Chondrocyte (in vitro differentiated cells): ENCODE results near the gene NHERF2. TPM values are rescaled to one million over a fixed set of nuclear protein-coding genes. Genes with fewer than 3 reads are reported as not detected.

Experiments used
- DNase-seq: peaks from one replicate; pipeline ENCODE4 v3.0.0; 2021; ENCODE audit warnings: mixed read lengths, low spot score
- H3K27ac Mint-ChIP-seq: one replicate; pipeline ENCODE4 v1.8.0; 2021; ENCODE audit warnings: mild to moderate bottlenecking, moderate library complexity, mixed read lengths; ENCODE audit not compliant: unreplicated experiment
- H3K27me3 Mint-ChIP-seq: 2 replicates; pipeline ENCODE4 v1.8.0; 2021; ENCODE audit warnings: low read depth, mixed read lengths
- H3K36me3 Mint-ChIP-seq: 2 replicates; pipeline ENCODE4 v1.8.0; 2021; ENCODE audit warnings: low read depth, mixed read lengths
- H3K4me1 Mint-ChIP-seq: 2 replicates; pipeline ENCODE4 v1.8.0; 2021; ENCODE audit warnings: low read depth, mild to moderate bottlenecking, mixed read lengths
- H3K4me3 Mint-ChIP-seq: one replicate; pipeline ENCODE4 v1.8.0; 2021; ENCODE audit warnings: mild to moderate bottlenecking, moderate library complexity, mixed read lengths; ENCODE audit not compliant: unreplicated experiment
- H3K9me3 Mint-ChIP-seq: 2 replicates; pipeline ENCODE4 v1.8.0; 2021; ENCODE audit warnings: low read depth, mixed read lengths
- CTCF ChIP-seq: fragments of 200-600 bp; sonication (generic); IDR thresholded peaks from 2 replicates; pipeline ENCODE4 v1.5.0; 2021; ENCODE audit warnings: antibody characterized with exemption, mild to moderate bottlenecking, moderate library complexity
- total RNA-seq: library from RNA; stranded (reverse); gene quantifications from 3 replicates; pipeline ENCODE4 v1.2.1, GENCODE V29; 2021

NHERF2 gene
- total RNA-seq, 1 donor from 2014 or later = 87.0 TPM

GRCh38 chr16:2078691-2079090 is 52.0 kb downstream of the NHERF2 start:
- DNase-seq = no peak
- no peak overlapping the region for H3K4me3 Mint-ChIP-seq
- TF ChIP-seq CTCF = no peak
- no peaks in the 10 kb centered on the region for H3K9me3 Mint-ChIP-seq
- H3K36me3 Mint-ChIP-seq = peaks cover 9% of the 10 kb centered on the region
- no peak overlapping the region for H3K27ac Mint-ChIP-seq
- no peaks in the 10 kb centered on the region for H3K4me1 Mint-ChIP-seq
- no peaks in the 10 kb centered on the region for H3K27me3 Mint-ChIP-seq

GRCh38 chr16:2079311-2079800 is 52.7 kb downstream of the NHERF2 start:
- Mint-ChIP-seq H3K9me3 (no peaks in the 10 kb centered on the region), H3K36me3 (peaks cover 8% of the 10 kb centered on the region), H3K4me1 (no peaks in the 10 kb centered on the region), H3K4me3 (no peak overlapping the region), H3K27ac (no peak overlapping the region), H3K27me3 (no peaks in the 10 kb centered on the region)
- no peak for DNase-seq
- TF ChIP-seq CTCF = no peak

GRCh38 chr16:2079991-2080390 is 53.3 kb downstream of the NHERF2 start:
- no peak overlapping the region for H3K4me3 Mint-ChIP-seq
- H3K9me3 Mint-ChIP-seq = no peaks in the 10 kb centered on the region
- peaks cover 3% of the 10 kb centered on the region for H3K36me3 Mint-ChIP-seq
- no peak for TF ChIP-seq CTCF
- no peak for DNase-seq
- H3K27ac Mint-ChIP-seq = no peak overlapping the region
- H3K4me1 Mint-ChIP-seq = no peaks in the 10 kb centered on the region
- no peaks in the 10 kb centered on the region for H3K27me3 Mint-ChIP-seq

- Mint-ChIP-seq H3K36me3 (peaks cover 2% of the 10 kb centered on the region), H3K4me1 (no peaks in the 10 kb centered on the region), H3K27ac (no peak overlapping the region)
Observed at GRCh38 chr16:2081201-2082084, 54.7 kb downstream of the NHERF2 start.

More at GRCh38 chr16:2081201-2082084, 54.7 kb downstream of the NHERF2 start:
- Mint-ChIP-seq H3K27me3 (no peaks in the 10 kb centered on the region), H3K9me3 (no peaks in the 10 kb centered on the region), H3K4me3 (no peak overlapping the region)
- TF ChIP-seq CTCF = no peak
- DNase-seq = no peak
